22Rv1 (cell line): ENCODE results near the gene SLC7A14.

Experiments
- ZFX ChIP-seq: fragments of 450-650 bp; IDR thresholded peaks from 2 replicates; pipeline ENCODE4 v1.6.1; 2017; ENCODE audit warnings: antibody characterized with exemption, borderline replicate concordance
- TF ChIP-seq, protein P1 (sequence below): fragments of 450-650 bp; IDR thresholded peaks from 2 replicates; pipeline ENCODE4 v1.5.1; 2017; ENCODE audit warnings: mild to moderate bottlenecking

DNA sequence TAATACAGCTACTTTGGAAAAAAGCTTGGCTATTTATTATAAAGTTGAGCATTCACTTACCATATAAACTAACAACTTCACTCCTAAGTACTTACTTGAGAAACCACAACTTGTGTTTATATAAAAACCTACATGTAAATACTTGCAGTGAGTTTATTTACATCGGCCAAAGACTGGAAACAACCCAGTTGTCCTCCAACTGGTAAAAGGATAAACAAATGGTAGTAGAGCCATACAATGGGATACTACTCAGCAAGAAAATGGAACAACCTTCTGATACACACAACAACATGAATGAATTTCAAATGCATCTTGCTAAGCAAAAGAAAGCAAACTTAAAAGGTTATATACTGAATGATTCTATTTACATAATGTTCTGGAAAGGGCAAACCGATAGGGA, 63.7 kb downstream of the SLC7A14 start:
- TF ChIP-seq, protein P1, sequence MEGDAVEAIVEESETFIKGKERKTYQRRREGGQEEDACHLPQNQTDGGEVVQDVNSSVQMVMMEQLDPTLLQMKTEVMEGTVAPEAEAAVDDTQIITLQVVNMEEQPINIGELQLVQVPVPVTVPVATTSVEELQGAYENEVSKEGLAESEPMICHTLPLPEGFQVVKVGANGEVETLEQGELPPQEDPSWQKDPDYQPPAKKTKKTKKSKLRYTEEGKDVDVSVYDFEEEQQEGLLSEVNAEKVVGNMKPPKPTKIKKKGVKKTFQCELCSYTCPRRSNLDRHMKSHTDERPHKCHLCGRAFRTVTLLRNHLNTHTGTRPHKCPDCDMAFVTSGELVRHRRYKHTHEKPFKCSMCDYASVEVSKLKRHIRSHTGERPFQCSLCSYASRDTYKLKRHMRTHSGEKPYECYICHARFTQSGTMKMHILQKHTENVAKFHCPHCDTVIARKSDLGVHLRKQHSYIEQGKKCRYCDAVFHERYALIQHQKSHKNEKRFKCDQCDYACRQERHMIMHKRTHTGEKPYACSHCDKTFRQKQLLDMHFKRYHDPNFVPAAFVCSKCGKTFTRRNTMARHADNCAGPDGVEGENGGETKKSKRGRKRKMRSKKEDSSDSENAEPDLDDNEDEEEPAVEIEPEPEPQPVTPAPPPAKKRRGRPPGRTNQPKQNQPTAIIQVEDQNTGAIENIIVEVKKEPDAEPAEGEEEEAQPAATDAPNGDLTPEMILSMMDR, result no peak
- TF ChIP-seq ZFX, result no peak
